Nephron progenitor cell (in vitro differentiated cells): ENCODE measurements around the gene ASTN2.

ENCODE experiments used
- DNase-seq: peaks from one replicate; pipeline ENCODE4 v3.0.0; 2021
- H3K27ac Mint-ChIP-seq: 2 replicates; pipeline ENCODE4 v1.8.0; 2021; ENCODE audit warnings: mild to moderate bottlenecking, moderate library complexity, mixed read lengths
- H3K27me3 Mint-ChIP-seq: 2 replicates; pipeline ENCODE4 v1.8.0; 2021; ENCODE audit warnings: mild to moderate bottlenecking, low read depth, mixed read lengths; ENCODE audit not compliant: poor library complexity
- H3K36me3 Mint-ChIP-seq: 2 replicates; pipeline ENCODE4 v1.8.0; 2021; ENCODE audit warnings: low read depth, mixed read lengths
- H3K4me1 Mint-ChIP-seq: 2 replicates; pipeline ENCODE4 v1.8.0; 2021; ENCODE audit warnings: mixed read lengths
- H3K4me3 Mint-ChIP-seq: 2 replicates; pipeline ENCODE4 v1.8.0; 2021; ENCODE audit warnings: mild to moderate bottlenecking, moderate library complexity, mixed read lengths
- H3K9me3 Mint-ChIP-seq: 2 replicates; pipeline ENCODE4 v1.8.0; 2021; ENCODE audit warnings: mild to moderate bottlenecking, moderate library complexity, mixed read lengths
- TF ChIP-seq, protein P1 (sequence below): fragments of 200-600 bp; sonication (generic); IDR thresholded peaks from 2 replicates; pipeline ENCODE4 v1.5.0; 2021; ENCODE audit warnings: antibody characterized with exemption

Gene ASTN2

DNA sequence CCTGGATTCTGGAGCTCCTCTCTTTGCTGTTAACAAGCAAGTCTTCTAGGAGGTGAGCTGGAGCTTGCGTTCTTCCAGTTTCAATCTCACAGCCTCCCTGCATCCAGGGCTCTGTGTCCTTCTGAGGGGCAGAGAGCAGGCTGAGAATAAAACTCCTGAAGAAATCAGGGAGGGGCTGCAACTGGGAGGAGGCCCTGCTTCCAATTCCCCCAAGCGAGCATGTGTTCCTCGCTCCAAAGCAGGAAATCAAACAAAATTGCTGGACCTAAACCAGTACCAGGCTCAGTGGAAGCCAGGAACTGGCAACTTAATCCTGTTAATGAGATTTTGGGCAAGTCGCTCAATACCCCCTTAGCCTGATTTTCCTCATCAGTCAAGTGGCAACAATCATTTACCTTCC, 181.8 kb downstream of the ASTN2 start:
- H3K27ac Mint-ChIP-seq: no peak overlapping the region
- H3K4me1 Mint-ChIP-seq: no peaks in the 10 kb centered on the region
- no peaks in the 10 kb centered on the region for H3K36me3 Mint-ChIP-seq
- TF ChIP-seq, protein P1, sequence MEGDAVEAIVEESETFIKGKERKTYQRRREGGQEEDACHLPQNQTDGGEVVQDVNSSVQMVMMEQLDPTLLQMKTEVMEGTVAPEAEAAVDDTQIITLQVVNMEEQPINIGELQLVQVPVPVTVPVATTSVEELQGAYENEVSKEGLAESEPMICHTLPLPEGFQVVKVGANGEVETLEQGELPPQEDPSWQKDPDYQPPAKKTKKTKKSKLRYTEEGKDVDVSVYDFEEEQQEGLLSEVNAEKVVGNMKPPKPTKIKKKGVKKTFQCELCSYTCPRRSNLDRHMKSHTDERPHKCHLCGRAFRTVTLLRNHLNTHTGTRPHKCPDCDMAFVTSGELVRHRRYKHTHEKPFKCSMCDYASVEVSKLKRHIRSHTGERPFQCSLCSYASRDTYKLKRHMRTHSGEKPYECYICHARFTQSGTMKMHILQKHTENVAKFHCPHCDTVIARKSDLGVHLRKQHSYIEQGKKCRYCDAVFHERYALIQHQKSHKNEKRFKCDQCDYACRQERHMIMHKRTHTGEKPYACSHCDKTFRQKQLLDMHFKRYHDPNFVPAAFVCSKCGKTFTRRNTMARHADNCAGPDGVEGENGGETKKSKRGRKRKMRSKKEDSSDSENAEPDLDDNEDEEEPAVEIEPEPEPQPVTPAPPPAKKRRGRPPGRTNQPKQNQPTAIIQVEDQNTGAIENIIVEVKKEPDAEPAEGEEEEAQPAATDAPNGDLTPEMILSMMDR: no peak
- no peak for DNase-seq
- no peak overlapping the region for H3K4me3 Mint-ChIP-seq
- no peaks in the 10 kb centered on the region for H3K9me3 Mint-ChIP-seq
- peaks cover 14% of the 10 kb centered on the region for H3K27me3 Mint-ChIP-seq

DNA sequence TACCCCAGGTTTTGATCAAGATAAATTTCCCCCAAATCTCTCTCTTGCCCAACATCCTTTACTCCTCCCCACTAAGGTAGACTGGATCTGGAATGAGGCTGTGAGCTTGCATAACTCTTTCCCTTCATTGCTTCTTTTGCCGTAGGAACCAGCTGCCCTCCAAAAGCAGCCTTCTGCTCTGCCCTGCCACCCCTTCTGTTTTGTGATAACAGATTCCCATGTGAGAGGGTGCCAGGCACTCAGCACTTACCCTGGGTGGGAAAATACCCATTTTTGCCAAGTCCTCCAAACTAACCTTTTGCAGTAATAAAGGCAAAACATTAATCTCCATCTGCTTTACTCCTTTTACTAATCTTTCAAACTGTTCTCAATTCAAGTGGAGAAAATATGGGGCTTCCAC, 182.6 kb downstream of the ASTN2 start:
- no peaks in the 10 kb centered on the region for H3K9me3 Mint-ChIP-seq
- no peak overlapping the region for H3K27ac Mint-ChIP-seq
- H3K4me3 Mint-ChIP-seq: no peak overlapping the region
- no peaks in the 10 kb centered on the region for H3K36me3 Mint-ChIP-seq
- no peak for DNase-seq
- TF ChIP-seq, protein P1: no peak
- H3K4me1 Mint-ChIP-seq: no peaks in the 10 kb centered on the region
- H3K27me3 Mint-ChIP-seq: peaks cover 14% of the 10 kb centered on the region

DNA sequence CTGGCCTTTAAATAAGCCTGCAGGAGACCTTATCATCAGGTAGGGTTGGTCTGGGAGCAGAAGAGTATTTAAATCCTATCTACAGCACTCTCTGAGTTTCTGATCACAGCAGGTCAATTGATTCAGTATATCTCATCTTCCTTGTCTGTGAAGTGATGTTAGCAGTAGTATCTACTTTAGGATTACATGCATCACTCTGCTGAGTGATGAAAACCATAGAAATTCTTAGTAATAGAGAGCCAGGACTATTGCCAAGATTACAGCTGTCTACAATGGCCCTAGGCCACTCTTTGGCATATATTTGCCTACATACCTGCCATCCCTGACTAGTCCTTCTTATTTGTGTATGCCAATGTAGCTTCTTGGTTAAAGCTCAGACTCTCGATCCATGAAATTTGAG, 183.8 kb downstream of the ASTN2 start:
- H3K9me3 Mint-ChIP-seq: no peaks in the 10 kb centered on the region

DNA sequence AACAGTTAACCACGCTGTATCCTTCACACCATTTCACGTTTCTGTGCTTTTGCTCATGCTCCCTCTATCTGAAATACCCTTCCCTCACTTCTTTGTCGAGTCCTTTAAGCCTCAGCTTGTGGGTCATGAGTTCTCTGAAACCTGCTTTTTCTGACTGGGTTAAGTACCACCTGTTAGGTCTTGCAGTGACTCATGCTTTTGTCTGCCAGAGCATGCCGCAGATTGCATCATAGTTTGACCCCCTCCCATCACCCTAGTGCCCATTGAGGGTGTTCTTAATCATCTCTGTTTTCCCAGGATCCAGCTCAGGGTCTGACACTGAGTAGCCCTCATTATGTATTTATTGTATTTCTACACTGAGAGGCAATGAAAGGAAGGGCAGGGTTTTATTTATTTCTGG, 190.2 kb downstream of the ASTN2 start:
- TF ChIP-seq, protein P1: no peak
- Mint-ChIP-seq H3K36me3 (no peaks in the 10 kb centered on the region), H3K27me3 (peaks cover 5% of the 10 kb centered on the region), H3K9me3 (no peaks in the 10 kb centered on the region), H3K27ac (no peak overlapping the region), H3K4me1 (no peaks in the 10 kb centered on the region), H3K4me3 (no peak overlapping the region)
- DNase-seq: no peak

More for the DNA sequence above, 183.8 kb downstream of the ASTN2 start:
- no peak for DNase-seq
- H3K4me3 Mint-ChIP-seq: no peak overlapping the region
- H3K27me3 Mint-ChIP-seq: peaks cover 12% of the 10 kb centered on the region
- no peaks in the 10 kb centered on the region for H3K36me3 Mint-ChIP-seq
- H3K27ac Mint-ChIP-seq: no peak overlapping the region
- TF ChIP-seq, protein P1: no peak
- no peaks in the 10 kb centered on the region for H3K4me1 Mint-ChIP-seq

DNA sequence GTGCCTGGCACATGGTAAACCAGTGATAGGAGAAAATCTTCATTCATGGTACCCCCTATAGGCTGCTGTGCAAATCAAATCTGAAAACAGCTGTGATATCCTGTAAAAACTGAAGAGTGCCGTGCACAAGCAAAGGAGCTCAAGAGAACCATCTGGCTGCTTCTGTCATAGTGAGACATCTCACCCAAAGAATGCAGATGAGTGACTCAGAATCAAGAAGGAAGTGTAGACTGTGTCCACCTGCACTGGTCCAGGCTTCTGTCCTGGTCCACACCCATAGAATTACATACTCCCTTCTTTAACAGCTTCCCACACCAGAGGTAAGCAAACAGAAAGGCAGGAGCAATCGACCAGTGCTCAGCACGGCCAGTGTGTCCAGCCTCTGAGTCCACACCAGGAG, 195.9 kb downstream of the ASTN2 start:
- Mint-ChIP-seq H3K36me3 (no peaks in the 10 kb centered on the region), H3K4me1 (no peaks in the 10 kb centered on the region), H3K27me3 (peaks cover 2% of the 10 kb centered on the region), H3K9me3 (no peaks in the 10 kb centered on the region), H3K27ac (no peak overlapping the region), H3K4me3 (no peak overlapping the region)
- no peak for DNase-seq
- TF ChIP-seq, protein P1: no peak

DNA sequence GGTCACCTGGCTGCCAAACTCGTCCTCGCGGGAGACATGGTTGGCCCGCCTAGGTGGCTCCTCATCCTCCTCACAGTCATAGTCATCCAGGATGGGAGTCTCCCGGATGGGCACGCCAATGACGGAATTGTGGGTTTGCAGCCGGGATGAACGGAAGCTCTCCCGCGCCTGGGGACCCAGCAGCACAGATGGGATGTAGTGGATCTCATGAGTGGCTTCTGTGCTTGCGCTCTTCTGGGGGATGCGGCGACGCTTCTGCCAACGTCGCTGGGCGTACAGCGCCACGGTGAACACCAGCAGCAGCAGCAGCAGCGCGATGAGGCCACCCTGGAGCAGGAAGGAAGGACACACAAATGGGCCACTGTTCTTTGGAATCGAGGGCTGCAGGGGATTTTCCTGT, 200.4 kb downstream of the ASTN2 start:
- Mint-ChIP-seq H3K36me3 (no peaks in the 10 kb centered on the region), H3K27ac (no peak overlapping the region), H3K27me3 (no peaks in the 10 kb centered on the region), H3K4me1 (no peaks in the 10 kb centered on the region), H3K4me3 (no peak overlapping the region), H3K9me3 (peaks cover 16% of the 10 kb centered on the region)
- TF ChIP-seq, protein P1: no peak
- no peak for DNase-seq
